Measurements from ENCODE around the gene DDX1. TPM values are rescaled to one million over a fixed set of nuclear protein-coding genes. Genes with fewer than 3 reads are reported as not detected.

The DDX1 gene
- total and polyA plus RNA-seq, 9 of the 15 experiments (the other 6 are each of a cell fraction or from before 2014, with no cell fraction given): 116 to 277 (median 232) TPM

- no peak for TF ChIP-seq ARHGAP35 (IDR thresholded peaks at IDR 0.05; ENCODE audit: partially characterized antibody)
- TF ChIP-seq KAT8 (IDR thresholded peaks at IDR 0.05; ENCODE audit: low read depth): no peak
- peak; percentile 85 for TF ChIP-seq PML (IDR thresholded peaks at IDR 0.05; ENCODE audit: low read length)
- TF ChIP-seq CHAMP1 (IDR thresholded peaks at IDR 0.05): no peak
- no peak for TF ChIP-seq CBFA2T3 (IDR thresholded peaks at IDR 0.05)
- TF ChIP-seq ILK (tag; IDR thresholded peaks at IDR 0.05; ENCODE audit: borderline replicate concordance, low read depth): no peak
- TF ChIP-seq ZBTB11 (CRISPR knock-in tag; IDR thresholded peaks at IDR 0.05): no peak; a peak in 2 of 6 replicates
- TF ChIP-seq SMARCE1 (IDR thresholded peaks at IDR 0.05): peak; percentile 72
- TF ChIP-seq CBFA2T2 (conservative IDR thresholded peaks at IDR 0.05): no peak
- no peak for TF ChIP-seq RBM14 (IDR thresholded peaks at IDR 0.05; ENCODE audit: borderline replicate concordance, insufficient read depth, low read depth, low read length)
- TF ChIP-seq BMI1 (IDR thresholded peaks at IDR 0.05; ENCODE audit: low read length): no peak
- peak; percentile 44; the same call in 1 of the 2 replicates for TF ChIP-seq MBD2 (IDR thresholded peaks at IDR 0.05; ENCODE audit: borderline replicate concordance, low read depth)
- TF ChIP-seq ZNF695 (CRISPR knock-in tag; IDR thresholded peaks at IDR 0.05): no peak
- peak; percentile 93 for TF ChIP-seq EP300 (IDR thresholded peaks at IDR 0.05; ENCODE audit: low read length)
- no peak for TF ChIP-seq TCF15 (CRISPR knock-in tag; IDR thresholded peaks at IDR 0.05)
- no peak for TF ChIP-seq ZNF347 (CRISPR knock-in tag; IDR thresholded peaks at IDR 0.05; ENCODE audit: low read depth)
- no peak for TF ChIP-seq ZNF24 (IDR thresholded peaks at IDR 0.05)
- TF ChIP-seq ILF3 (IDR thresholded peaks at IDR 0.05; ENCODE audit: borderline replicate concordance): no peak
- TF ChIP-seq MITF (IDR thresholded peaks at IDR 0.05): peak; percentile 73
- no peak for TF ChIP-seq FOXA1 (IDR thresholded peaks at IDR 0.05; ENCODE audit: borderline replicate concordance)
- TF ChIP-seq IRF9 (tag; IDR thresholded peaks at IDR 0.05): no peak
Observed at GRCh38 chr2:15557887-15558311, 33.8 kb upstream of the DDX1 start (continued).

Measured in K562 (cell line).